HepG2 (cell line): Measurements from ENCODE around the gene ANKRD11. TPM values are rescaled to one million over a fixed set of nuclear protein-coding genes. Genes with fewer than 3 reads are reported as not detected.

Experiments
- BRD4 ChIP-seq: sonication (generic); formaldehyde crosslinking; IDR thresholded peaks from 2 replicates; pipeline ENCODE4 v1.4.0; 2020; ENCODE audit warnings: missing genetic modification reagents
- DNMT1 ChIP-seq: sonication (generic); formaldehyde crosslinking; IDR thresholded peaks from 2 replicates; pipeline ENCODE4 v1.5.1; 2020; ENCODE audit warnings: mild to moderate bottlenecking, missing genetic modification reagents
- GPN1 ChIP-seq: sonication (generic); formaldehyde crosslinking; IDR thresholded peaks from 2 replicates; pipeline ENCODE4 v1.5.1; 2020; ENCODE audit warnings: missing genetic modification reagents, borderline replicate concordance
- HDAC6 ChIP-seq: fragments of 200-600 bp; sonication (generic); IDR thresholded peaks from 2 replicates; pipeline ENCODE4 v1.7.0; 2017; ENCODE audit warnings: mild to moderate bottlenecking, antibody characterized with exemption, low read length, low read depth
- HOXA9 ChIP-seq: sonication (generic); formaldehyde crosslinking; IDR thresholded peaks from 2 replicates; pipeline ENCODE4 v1.8.1; 2022; ENCODE audit warnings: missing genetic modification reagents, mild to moderate bottlenecking, moderate library complexity, borderline replicate concordance
- NCOA1 ChIP-seq: sonication (generic); formaldehyde crosslinking; IDR thresholded peaks from 2 replicates; pipeline ENCODE4 v1.9.0; 2021; ENCODE audit warnings: missing genetic modification reagents
- PAWR ChIP-seq: sonication (generic); formaldehyde crosslinking; IDR thresholded peaks from 2 replicates; pipeline ENCODE4 v1.4.0; 2020; ENCODE audit warnings: missing genetic modification reagents, mild to moderate bottlenecking, borderline replicate concordance
- POLR2A ChIP-seq, 2 experiments: IDR thresholded peaks; 2 replicates each; pipeline ENCODE4 v1.6.1; 2011; ENCODE audit warnings: low read depth in 2 of 2, low read length in 2 of 2, mild to moderate bottlenecking in 1 of 2, moderate library complexity in 1 of 2; ENCODE audit not compliant: insufficient read depth in 1 of 2
- RFXAP ChIP-seq: sonication (generic); formaldehyde crosslinking; IDR thresholded peaks from 2 replicates; pipeline ENCODE4 v1.4.0; 2020; ENCODE audit warnings: missing genetic modification reagents, borderline replicate concordance
- SMARCC2 ChIP-seq: fragments of 450-650 bp; IDR thresholded peaks from 2 replicates; pipeline ENCODE4 v1.6.1; 2017; ENCODE audit warnings: antibody characterized with exemption, mild to moderate bottlenecking
- SP140L ChIP-seq: sonication (generic); formaldehyde crosslinking; IDR thresholded peaks from 2 replicates; pipeline ENCODE4 v1.4.0; 2020; ENCODE audit warnings: missing genetic modification reagents, borderline replicate concordance
- TBL1XR1 ChIP-seq: fragments of 150-350 bp; IDR thresholded peaks from 2 replicates; pipeline ENCODE4 v1.6.1; 2014; ENCODE audit warnings: borderline replicate concordance, low read length; ENCODE audit not compliant: partially characterized antibody
- ZNF343 ChIP-seq: sonication (generic); formaldehyde crosslinking; IDR thresholded peaks from 2 replicates; pipeline ENCODE4 v1.4.0; 2020; ENCODE audit warnings: mild to moderate bottlenecking, missing genetic modification reagents
- ZNF556 ChIP-seq: sonication (generic); formaldehyde crosslinking; IDR thresholded peaks from 2 replicates; pipeline ENCODE4 v1.4.0; 2020; ENCODE audit warnings: mild to moderate bottlenecking, missing genetic modification reagents, borderline replicate concordance
- ZNF766 ChIP-seq: sonication (generic); formaldehyde crosslinking; IDR thresholded peaks from 2 replicates; pipeline ENCODE4 v1.5.0; 2020; ENCODE audit warnings: missing genetic modification reagents, borderline replicate concordance
- ZSCAN29 ChIP-seq: sonication (generic); formaldehyde crosslinking; conservative IDR thresholded peaks from 2 replicates; pipeline ENCODE4 v1.4.0; 2020; ENCODE audit warnings: mild to moderate bottlenecking, missing genetic modification reagents
- polyA plus RNA-seq, 8 experiments: library from polyadenylated mRNA; depleted of rRNA in 3 of 8; stranded (reverse) in 7 of 8; unstranded in 1 of 8; fragments of >200 nt; fragmentation: Illumina TruSeq in 4 of 8; extraction: Trizol in 4 of 8; gene quantifications; 2 replicates each; pipeline versions ENCODE4 v1.2.1 to v1.2.3, GENCODE V29; 2011 to 2016; ENCODE audit warnings: low read depth in 4 of 8, missing spikeins in 1 of 8, mixed read lengths in 1 of 8; ENCODE audit not compliant: insufficient read depth in 1 of 8
- total RNA-seq, 5 experiments: library from RNA; depleted of rRNA; stranded (reverse); fragments of >200 nt; fragmentation: Illumina TruSeq; extraction: Trizol; gene quantifications; 2 replicates each; pipeline ENCODE4 v1.2.3, GENCODE V29; 2016; ENCODE audit warnings: low read depth in 1 of 5
- TF ChIP-seq, protein P1 (sequence below): sonication (generic); formaldehyde crosslinking; IDR thresholded peaks from 2 replicates; pipeline ENCODE4 v1.4.0; 2020; ENCODE audit warnings: missing genetic modification reagents
- TF ChIP-seq, protein P2 (sequence below): sonication (generic); formaldehyde crosslinking; IDR thresholded peaks from 2 replicates; pipeline ENCODE4 v1.4.0; 2020; ENCODE audit warnings: low read depth, missing genetic modification reagents
- TF ChIP-seq, protein P3 (sequence below): sonication (generic); formaldehyde crosslinking; IDR thresholded peaks from 2 replicates; pipeline ENCODE4 v1.5.0; 2020; ENCODE audit warnings: missing genetic modification reagents
- TF ChIP-seq, protein P4 (sequence below): sonication (generic); formaldehyde crosslinking; IDR thresholded peaks from 2 replicates; pipeline ENCODE4 v1.5.1; 2020; ENCODE audit warnings: mild to moderate bottlenecking, missing genetic modification reagents, borderline replicate concordance
- TF ChIP-seq, protein P5 (sequence below): sonication (generic); formaldehyde crosslinking; IDR thresholded peaks from 2 replicates; pipeline ENCODE4 v1.5.1; 2020; ENCODE audit warnings: mild to moderate bottlenecking, missing genetic modification reagents

ANKRD11 gene
- total and polyA plus RNA-seq, 2 of the 13 experiments (the other 11 are each of a cell fraction or from before 2014, with no cell fraction given), result 21.4 to 38.4 TPM

DNA sequence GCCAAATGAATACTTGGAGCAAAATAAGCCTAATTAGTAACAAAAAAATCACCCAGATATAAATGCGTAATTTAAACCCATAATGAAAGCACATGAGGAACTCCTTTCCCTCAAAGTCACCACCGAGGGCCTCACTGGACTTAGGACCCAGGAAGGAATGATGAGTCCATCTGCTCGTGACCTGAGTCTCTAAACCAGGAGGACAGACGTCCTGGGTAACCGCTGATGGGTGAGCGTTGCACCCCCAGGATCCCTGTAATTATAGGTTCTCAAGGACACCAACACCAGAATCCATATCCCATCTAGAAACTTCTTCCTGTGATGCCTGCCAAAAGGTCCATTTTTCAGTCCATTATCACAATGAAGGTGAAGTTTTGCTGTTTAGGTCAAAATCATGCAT lies 151.5 kb downstream of the ANKRD11 start (continued):
- TF ChIP-seq TBL1XR1 (peak; percentile 33), HOXA9 (CRISPR knock-in tag) (no peak), DNMT1 (CRISPR knock-in tag) (no peak), GPN1 (CRISPR knock-in tag) (no peak), PAWR (CRISPR knock-in tag) (no peak), SP140L (CRISPR knock-in tag) (no peak), NCOA1 (no peak), ZNF343 (CRISPR knock-in tag) (no peak), SMARCC2 (no peak), ZSCAN29 (CRISPR knock-in tag) (no peak), HDAC6 (no peak), ZNF556 (CRISPR knock-in tag) (0 out of 2 replicates have a peak, but pooled peaks have one; percentile 21), BRD4 (no peak), ZNF766 (CRISPR knock-in tag) (no peak), RFXAP (0 out of 2 replicates have a peak, but pooled peaks have one; percentile 46), POLR2A (IDR thresholded peaks at IDR 0.05; ENCODE audit: insufficient read depth in 1 of 2, low read depth in 2 of 2, low read length in 2 of 2) (no peak)
- TF ChIP-seq, protein P1, sequence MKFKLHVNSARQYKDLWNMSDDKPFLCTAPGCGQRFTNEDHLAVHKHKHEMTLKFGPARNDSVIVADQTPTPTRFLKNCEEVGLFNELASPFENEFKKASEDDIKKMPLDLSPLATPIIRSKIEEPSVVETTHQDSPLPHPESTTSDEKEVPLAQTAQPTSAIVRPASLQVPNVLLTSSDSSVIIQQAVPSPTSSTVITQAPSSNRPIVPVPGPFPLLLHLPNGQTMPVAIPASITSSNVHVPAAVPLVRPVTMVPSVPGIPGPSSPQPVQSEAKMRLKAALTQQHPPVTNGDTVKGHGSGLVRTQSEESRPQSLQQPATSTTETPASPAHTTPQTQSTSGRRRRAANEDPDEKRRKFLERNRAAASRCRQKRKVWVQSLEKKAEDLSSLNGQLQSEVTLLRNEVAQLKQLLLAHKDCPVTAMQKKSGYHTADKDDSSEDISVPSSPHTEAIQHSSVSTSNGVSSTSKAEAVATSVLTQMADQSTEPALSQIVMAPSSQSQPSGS (CRISPR knock-in tag), result peak; percentile 37; the same call in 1 of the 2 replicates
- TF ChIP-seq, protein P2, sequence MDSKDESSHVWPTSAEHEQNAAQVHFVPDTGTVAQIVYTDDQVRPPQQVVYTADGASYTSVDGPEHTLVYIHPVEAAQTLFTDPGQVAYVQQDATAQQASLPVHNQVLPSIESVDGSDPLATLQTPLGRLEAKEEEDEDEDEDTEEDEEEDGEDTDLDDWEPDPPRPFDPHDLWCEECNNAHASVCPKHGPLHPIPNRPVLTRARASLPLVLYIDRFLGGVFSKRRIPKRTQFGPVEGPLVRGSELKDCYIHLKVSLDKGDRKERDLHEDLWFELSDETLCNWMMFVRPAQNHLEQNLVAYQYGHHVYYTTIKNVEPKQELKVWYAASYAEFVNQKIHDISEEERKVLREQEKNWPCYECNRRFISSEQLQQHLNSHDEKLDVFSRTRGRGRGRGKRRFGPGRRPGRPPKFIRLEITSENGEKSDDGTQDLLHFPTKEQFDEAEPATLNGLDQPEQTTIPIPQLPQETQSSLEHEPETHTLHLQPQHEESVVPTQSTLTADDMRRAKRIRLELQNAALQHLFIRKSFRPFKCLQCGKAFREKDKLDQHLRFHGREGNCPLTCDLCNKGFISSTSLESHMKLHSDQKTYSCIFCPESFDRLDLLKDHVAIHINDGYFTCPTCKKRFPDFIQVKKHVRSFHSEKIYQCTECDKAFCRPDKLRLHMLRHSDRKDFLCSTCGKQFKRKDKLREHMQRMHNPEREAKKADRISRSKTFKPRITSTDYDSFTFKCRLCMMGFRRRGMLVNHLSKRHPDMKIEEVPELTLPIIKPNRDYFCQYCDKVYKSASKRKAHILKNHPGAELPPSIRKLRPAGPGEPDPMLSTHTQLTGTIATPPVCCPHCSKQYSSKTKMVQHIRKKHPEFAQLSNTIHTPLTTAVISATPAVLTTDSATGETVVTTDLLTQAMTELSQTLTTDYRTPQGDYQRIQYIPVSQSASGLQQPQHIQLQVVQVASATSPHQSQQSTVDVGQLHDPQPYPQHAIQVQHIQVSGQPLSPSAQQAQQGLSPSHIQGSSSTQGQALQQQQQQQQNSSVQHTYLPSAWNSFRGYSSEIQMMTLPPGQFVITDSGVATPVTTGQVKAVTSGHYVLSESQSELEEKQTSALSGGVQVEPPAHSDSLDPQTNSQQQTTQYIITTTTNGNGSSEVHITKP (CRISPR knock-in tag), result peak; percentile 50; the same call in 1 of the 2 replicates
- TF ChIP-seq, protein P3, sequence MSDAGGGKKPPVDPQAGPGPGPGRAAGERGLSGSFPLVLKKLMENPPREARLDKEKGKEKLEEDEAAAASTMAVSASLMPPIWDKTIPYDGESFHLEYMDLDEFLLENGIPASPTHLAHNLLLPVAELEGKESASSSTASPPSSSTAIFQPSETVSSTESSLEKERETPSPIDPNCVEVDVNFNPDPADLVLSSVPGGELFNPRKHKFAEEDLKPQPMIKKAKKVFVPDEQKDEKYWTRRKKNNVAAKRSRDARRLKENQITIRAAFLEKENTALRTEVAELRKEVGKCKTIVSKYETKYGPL (CRISPR knock-in tag), result 0 out of 2 replicates have a peak, but pooled peaks have one; percentile 66
- TF ChIP-seq, protein P4, sequence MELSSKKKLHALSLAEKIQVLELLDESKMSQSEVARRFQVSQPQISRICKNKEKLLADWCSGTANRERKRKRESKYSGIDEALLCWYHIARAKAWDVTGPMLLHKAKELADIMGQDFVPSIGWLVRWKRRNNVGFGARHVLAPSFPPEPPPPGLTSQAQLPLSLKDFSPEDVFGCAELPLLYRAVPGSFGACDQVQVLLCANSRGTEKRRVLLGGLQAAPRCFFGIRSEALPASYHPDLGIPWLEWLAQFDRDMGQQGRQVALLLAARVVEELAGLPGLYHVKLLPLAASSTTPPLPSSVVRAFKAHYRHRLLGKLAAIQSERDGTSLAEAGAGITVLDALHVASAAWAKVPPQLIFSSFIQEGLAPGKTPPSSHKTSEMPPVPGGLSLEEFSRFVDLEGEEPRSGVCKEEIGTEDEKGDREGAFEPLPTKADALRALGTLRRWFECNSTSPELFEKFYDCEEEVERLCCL (CRISPR knock-in tag), result no peak
- TF ChIP-seq, protein P5, sequence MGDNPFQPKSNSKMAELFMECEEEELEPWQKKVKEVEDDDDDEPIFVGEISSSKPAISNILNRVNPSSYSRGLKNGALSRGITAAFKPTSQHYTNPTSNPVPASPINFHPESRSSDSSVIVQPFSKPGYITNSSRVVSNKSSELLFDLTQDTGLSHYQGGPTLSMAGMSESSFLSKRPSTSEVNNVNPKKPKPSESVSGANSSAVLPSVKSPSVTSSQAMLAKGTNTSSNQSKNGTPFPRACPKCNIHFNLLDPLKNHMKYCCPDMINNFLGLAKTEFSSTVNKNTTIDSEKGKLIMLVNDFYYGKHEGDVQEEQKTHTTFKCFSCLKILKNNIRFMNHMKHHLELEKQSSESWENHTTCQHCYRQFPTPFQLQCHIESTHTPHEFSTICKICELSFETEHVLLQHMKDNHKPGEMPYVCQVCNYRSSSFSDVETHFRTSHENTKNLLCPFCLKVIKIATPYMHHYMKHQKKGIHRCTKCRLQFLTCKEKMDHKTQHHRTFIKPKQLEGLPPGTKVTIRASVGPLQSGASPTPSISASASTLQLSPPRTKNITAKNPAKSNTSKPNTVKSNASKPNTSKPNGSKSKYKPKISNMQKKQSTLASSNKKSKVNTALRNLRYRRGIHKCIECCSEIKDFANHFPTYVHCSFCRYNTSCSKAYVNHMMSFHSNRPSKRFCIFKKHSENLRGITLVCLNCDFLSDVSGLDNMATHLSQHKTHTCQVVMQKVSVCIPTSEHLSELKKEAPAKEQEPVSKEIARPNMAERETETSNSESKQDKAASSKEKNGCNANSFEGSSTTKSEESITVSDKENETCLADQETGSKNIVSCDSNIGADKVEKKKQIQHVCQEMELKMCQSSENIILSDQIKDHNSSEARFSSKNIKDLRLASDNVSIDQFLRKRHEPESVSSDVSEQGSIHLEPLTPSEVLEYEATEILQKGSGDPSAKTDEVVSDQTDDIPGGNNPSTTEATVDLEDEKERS (CRISPR knock-in tag), result no peak
